Lower leg skin (tissue), 3 donors: ENCODE results near the gene IRF2.

Source experiments
- POLR2A ChIP-seq, 2 donors: fragments of 450-650 bp; IDR thresholded peaks; one replicate each; pipeline ENCODE4 v1.6.1; 2016 to 2017; ENCODE audit warnings: antibody characterized with exemption in 2 of 2, mild to moderate bottlenecking in 1 of 2, moderate library complexity in 1 of 2
- TF ChIP-seq, protein P1 (sequence below), 3 donors: fragments of 450-650 bp; IDR thresholded peaks; one replicate each; pipeline ENCODE4 v1.5.1; 2016; ENCODE audit warnings: antibody characterized with exemption in 3 of 3, mild to moderate bottlenecking in 3 of 3, moderate library complexity in 2 of 3

DNA sequence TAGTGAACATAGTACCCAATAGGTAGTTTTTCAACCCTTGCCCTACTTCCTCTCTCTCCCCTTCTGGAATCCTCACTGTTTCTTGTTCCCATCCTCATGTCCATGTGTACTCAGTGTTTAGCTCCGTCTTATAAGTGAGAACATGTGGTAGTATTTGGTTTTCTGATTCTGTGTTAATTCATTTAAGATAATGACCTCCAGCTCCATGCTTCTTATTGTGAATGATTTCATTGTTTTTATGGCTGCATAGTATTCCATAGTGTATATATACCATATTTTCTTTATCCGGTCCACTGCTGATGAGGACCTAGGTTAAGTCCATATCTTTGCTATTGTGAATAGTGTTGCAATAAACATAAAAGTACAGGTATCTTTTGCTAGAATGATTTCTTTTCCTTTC lies 31.0 kb downstream of the IRF2 start:
- TF ChIP-seq, protein P1, sequence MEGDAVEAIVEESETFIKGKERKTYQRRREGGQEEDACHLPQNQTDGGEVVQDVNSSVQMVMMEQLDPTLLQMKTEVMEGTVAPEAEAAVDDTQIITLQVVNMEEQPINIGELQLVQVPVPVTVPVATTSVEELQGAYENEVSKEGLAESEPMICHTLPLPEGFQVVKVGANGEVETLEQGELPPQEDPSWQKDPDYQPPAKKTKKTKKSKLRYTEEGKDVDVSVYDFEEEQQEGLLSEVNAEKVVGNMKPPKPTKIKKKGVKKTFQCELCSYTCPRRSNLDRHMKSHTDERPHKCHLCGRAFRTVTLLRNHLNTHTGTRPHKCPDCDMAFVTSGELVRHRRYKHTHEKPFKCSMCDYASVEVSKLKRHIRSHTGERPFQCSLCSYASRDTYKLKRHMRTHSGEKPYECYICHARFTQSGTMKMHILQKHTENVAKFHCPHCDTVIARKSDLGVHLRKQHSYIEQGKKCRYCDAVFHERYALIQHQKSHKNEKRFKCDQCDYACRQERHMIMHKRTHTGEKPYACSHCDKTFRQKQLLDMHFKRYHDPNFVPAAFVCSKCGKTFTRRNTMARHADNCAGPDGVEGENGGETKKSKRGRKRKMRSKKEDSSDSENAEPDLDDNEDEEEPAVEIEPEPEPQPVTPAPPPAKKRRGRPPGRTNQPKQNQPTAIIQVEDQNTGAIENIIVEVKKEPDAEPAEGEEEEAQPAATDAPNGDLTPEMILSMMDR (IDR thresholded peaks at IDR 0.05) = no peak
- no peak for TF ChIP-seq POLR2A (IDR thresholded peaks at IDR 0.05)
